Suppressor macrophage treated with lipopolysaccharide for 4 hours (primary cell): ENCODE measurements around the gene GALT.

Experiments used
- DNase-seq: peaks from one replicate; pipeline ENCODE4 v3.0.0-alpha.2; 2020

GALT gene

GRCh38 chr9:34652602-34653000 lies 6.1 kb downstream of the GALT start:
- no peak for DNase-seq

GRCh38 chr9:34653151-34654072 lies 6.9 kb downstream of the GALT start:
- no peak for DNase-seq

GRCh38 chr9:34654323-34655051 lies 8.0 kb downstream of the GALT start:
- no peak for DNase-seq

- no peak for DNase-seq
Measured at GRCh38 chr9:34655394-34655793, 8.9 kb downstream of the GALT start.

GRCh38 chr9:34656992-34657391 lies 10.5 kb downstream of the GALT start:
- no peak for DNase-seq

GRCh38 chr9:34658461-34658860 lies 12.0 kb downstream of the GALT start:
- DNase-seq = no peak

- DNase-seq = no peak
Measured at GRCh38 chr9:34659592-34660253, 13.2 kb downstream of the GALT start.

- no peak for DNase-seq
Measured at GRCh38 chr9:34662526-34663302, 16.2 kb downstream of the GALT start, which contains the start of gene CCL27. Gene CCL27 (minus strand): TSS chr9:34662657. CDS start chr9:34662633, 24 bp downstream.

GRCh38 chr9:34663303-34663605 lies 16.8 kb downstream of the GALT start:
- no peak for DNase-seq

- DNase-seq = peak; percentile 82
Measured at GRCh38 chr9:34664281-34665066, 18.0 kb downstream of the GALT start.

GRCh38 chr9:34665067-34665380 lies 18.5 kb downstream of the GALT start:
- no peak for DNase-seq

GRCh38 chr9:34665381-34666250 lies 19.1 kb downstream of the GALT start:
- DNase-seq = peak; percentile 93

GRCh38 chr9:34669809-34670562 lies 23.5 kb downstream of the GALT start:
- no peak for DNase-seq

GRCh38 chr9:34671307-34671706 lies 24.8 kb downstream of the GALT start:
- no peak for DNase-seq

GRCh38 chr9:34674440-34674839 lies 28.0 kb downstream of the GALT start:
- no peak for DNase-seq

- DNase-seq = peak; percentile 92
Measured at GRCh38 chr9:34675048-34675714, 28.7 kb downstream of the GALT start.

GRCh38 chr9:34675869-34676268 lies 29.4 kb downstream of the GALT start:
- DNase-seq = no peak

- no peak for DNase-seq
Measured at GRCh38 chr9:34684145-34684544, 37.7 kb downstream of the GALT start.

- DNase-seq = no peak
Measured at GRCh38 chr9:34684816-34685215, 38.3 kb downstream of the GALT start.

- DNase-seq = no peak
Measured at GRCh38 chr9:34685591-34685990, 39.1 kb downstream of the GALT start.
